ENCODE measurements around the gene XAB2.

Gene XAB2

GRCh38 chr19:7632340-7633203 lies 3.2 kb upstream of the XAB2 start:
- no peak for DNase-seq

- no peak for DNase-seq
These were observed 2.2 kb upstream of the XAB2 start for GRCh38 chr19:7631577-7631976.

GRCh38 chr19:7628589-7629311 lies 595 bp downstream of the XAB2 start:
- DNase-seq = no peak

DNA sequence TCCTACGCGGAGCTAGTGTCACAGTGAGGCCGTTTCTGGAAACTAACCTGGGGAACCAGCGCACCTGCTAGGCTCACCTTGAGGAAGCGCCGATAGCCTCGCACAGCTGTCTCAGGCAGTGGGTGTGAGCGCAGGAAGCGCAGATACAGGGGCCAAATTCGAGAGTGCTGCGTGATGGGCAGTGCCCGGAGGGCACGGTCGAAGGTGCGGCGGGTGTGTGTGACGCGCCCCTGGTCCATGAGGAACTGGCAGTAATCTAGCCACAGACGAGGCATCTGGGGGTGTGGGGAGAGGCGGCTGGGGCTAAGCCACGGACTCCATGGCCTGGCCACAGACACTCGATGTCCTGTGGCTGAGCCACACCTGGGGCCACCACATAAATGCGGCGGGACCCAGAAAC lies 2.2 kb downstream of the XAB2 start:
- DNase-seq = no peak

GRCh38 chr19:7625763-7626372 lies 3.5 kb downstream of the XAB2 start:
- no peak for DNase-seq

DNA sequence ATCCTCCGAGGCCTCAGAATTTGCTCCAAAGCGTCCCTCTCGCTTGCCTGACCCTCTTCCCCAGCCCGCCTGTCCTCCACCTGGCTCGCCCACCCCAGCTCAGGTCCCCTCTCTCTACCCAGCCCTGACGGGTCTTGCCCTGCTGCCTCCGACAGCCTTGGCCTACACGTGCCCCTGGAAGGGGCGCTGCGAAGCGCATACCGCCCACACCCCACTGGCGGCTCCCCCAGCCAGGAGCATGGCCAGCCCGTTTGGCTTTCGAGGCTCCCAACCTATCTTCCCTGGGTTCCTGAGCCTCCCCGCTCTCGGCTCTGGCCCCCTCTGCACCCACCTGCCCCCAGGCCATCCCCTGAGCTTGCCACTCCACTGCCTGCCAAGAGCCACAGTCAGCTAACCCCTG lies 4.5 kb downstream of the XAB2 start:
- DNase-seq = no peak

DNA sequence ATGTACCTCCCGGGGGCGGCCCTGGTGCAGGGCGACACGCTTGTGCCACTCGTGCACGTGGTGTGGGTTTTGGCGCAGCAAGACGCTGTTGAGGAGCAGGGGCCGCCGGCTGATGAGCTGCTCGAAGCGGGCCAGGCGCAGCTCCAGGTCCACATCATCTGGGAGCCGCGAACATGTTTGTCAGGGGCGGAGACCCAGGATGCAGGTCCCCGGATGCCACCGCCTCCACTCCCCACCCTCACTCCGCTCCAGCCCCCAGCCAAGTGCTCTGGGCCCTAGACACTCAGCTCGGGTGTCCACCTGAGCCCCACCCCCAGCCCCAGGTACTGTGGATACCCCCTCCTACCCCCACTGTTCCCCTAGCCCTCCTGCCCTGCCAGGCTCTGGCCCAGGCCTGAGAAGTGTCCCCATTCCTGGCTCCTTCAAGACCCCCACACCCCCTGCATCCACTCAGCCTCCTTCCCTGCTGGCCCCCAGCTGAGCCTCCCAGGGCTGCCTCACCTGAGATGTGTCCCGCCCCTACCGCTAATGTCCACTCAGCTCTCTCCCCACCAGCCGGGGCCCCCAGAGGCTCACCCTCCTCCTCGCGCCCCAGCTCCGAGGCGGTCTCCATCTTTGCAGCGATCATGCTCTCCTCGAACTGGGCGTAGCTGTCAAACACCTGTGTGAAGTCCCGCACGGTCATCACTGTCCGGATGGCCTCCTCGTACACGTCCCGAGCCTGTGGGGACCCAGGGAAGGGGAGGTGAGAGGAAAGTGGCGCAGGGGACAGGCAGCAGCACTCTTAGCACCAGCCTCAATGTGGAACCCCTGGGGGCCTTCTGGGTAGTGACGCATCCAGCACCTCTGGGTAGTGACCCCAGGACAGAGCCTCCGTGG lies 5.4 kb downstream of the XAB2 start:
- no peak for DNase-seq

DNA sequence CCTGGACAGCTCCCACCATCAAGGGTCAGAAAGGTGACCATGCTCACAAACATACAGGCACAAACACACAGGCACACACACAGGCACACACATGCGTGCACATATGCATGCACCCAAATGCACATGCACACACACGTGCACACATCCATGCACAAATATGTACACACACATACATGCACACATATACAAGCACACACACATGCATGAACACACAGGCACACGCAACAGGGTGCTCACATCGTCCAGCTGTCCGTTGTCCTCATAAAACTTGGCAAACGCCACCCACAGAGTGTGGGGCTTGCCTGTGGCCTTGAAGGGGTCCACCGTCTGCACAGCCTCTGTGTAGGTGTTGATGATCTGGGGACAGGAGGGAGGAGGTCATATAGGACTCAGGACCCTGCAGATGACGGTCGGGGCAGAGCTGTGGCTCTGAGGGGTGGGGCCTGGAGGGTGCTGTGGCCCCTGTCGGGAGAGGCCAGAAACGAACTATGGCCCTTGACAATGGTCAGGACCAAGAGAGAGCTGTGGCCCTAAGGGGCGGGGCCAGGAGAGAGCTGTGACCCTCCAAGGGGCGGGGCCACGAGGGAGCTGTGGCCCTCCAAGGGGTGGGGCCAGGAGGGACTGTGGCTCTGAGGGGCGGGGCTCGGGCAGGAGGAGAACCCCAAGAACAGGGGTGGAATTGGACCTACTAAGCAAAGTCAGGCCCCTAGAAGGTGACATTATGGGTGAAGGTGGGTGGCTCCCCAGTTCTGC lies 6.2 kb downstream of the XAB2 start:
- DNase-seq = no peak

GRCh38 chr19:7620442-7621412 lies 8.6 kb downstream of the XAB2 start:
- DNase-seq = no peak

GRCh38 chr19:7619671-7620441 lies 9.5 kb downstream of the XAB2 start:
- DNase-seq = no peak

DNA sequence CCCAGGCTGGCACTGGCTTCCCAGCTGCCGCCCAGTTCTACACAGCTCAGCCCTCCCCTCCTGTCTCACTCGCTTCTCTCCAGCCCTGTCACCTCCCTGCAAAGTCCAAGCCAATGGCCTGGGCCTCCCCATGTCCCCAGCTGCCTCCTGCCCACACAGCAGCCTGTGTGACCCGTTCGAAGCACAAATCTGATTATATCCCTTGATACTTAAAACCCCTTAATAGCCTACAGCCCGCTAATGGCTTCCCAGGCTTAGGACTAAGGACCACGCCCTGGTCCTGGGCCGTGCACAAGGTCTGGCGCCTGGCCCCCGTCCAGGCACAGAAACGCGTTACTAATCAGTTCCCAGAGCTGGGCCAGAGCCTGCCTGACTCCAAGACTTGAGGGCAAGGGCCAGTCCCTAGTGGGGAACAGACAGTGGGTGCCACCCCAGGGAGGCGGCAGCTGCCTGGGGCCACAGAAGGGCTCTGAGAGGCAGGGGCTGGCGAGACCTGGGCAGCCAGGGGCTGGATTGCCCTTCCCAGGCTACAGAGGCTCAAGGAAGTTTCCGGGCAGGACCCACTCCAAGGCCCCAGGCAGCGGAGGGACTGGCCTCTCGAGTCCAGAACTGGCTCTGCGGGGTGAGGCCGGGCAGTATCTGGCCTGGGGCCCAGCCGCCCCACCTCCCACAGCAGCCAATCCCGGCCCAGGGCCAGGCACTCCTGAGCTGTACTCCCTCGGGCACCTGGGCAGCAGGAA lies 10.4 kb downstream of the XAB2 start:
- DNase-seq = no peak

DNA sequence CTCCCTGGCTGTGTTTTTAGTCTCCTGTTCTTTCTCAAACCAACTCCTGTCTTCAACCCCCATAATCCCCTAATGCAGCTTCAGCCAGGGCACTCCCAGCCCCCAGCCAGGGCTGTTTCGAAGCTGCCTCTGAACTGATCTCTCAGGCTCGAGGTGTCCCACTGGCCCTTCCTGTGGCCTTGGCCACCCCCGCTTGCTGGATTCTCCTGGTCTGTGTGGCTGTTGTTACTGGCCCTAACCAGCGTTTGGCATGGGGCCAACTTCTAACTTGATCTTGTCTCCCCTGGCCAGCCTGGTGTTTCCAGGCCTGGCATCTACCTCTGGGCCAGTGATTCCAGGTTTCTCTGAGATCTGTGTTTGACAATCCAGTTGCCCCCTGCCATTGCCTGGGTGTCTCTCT lies 11.0 kb downstream of the XAB2 start:
- no peak for DNase-seq

DNA sequence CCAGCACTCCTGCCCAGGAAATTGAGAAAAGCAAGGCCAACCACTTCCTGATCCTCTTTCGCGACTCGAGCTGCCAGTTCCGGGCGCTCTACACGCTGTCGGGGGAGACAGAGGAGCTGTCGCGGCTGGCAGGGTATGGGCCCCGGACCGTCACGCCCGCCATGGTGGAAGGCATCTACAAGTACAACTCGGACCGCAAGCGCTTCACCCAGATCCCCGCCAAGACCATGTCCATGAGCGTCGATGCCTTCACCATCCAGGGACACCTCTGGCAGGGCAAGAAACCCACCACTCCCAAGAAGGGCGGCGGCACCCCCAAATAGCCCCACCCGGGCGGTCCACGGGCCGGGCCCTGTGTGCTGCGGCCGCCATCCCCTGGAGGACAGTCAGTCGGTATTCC lies 11.6 kb downstream of the XAB2 start:
- no peak for DNase-seq

DNA sequence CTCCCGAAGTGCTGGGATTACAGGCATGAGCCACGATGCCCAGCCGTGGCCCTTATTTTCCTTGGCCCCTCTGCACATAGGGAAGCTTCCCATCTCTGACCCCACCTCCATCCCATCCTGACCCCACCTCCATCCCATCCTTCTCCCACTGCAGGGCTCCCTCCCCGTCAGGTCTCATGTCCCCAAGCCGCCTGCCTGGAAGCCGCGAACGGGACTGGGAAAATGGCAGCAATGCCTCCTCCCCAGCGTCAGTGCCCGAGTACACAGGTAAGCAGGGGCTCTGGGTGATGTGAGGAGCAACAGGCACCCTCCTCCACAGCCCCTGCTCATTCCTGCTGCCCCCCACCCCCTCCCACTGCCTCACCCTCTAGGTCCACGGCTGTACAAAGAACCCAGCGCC lies 12.2 kb downstream of the XAB2 start:
- no peak for DNase-seq

DNA sequence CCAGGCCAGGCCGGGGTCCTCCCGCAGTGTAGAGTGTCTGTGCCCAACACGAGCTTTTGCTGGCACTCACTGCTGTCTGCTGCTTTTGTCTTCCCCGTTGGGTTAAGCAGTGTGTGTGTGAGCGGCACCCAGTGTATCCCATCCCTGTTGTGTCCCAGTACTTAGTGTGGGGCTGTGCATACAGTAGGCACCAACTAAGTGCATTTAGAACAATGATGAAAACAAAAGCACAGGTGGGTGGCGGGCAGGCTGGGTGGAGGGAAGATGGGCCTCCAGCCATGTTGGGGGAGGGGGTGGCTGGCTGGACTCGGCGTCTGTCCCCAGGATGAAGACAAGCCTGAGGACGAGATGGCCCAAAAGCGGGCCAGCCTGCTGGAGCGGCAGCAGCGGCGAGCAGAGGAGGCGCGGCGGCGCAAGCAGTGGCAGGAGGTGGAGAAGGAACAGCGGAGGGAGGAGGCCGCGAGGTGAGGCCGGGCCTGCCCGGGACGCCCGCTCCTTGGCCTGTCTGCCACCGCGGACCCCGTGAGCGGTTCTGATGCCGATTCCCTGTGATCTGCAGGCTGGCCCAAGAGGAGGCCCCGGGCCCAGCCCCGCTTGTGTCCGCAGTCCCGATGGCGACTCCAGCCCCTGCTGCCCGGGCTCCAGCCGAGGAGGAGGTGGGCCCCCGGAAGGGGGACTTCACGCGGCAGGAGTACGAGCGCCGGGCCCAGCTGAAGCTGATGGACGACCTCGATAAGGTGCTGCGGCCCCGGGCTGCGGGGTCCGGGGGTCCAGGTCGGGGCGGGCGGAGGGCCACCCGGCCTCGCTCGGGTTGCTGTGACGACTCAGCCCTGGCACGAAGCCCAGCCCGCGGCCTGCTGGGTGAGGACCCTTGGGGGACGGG lies 14.2 kb downstream of the XAB2 start:
- no peak for DNase-seq

DNA sequence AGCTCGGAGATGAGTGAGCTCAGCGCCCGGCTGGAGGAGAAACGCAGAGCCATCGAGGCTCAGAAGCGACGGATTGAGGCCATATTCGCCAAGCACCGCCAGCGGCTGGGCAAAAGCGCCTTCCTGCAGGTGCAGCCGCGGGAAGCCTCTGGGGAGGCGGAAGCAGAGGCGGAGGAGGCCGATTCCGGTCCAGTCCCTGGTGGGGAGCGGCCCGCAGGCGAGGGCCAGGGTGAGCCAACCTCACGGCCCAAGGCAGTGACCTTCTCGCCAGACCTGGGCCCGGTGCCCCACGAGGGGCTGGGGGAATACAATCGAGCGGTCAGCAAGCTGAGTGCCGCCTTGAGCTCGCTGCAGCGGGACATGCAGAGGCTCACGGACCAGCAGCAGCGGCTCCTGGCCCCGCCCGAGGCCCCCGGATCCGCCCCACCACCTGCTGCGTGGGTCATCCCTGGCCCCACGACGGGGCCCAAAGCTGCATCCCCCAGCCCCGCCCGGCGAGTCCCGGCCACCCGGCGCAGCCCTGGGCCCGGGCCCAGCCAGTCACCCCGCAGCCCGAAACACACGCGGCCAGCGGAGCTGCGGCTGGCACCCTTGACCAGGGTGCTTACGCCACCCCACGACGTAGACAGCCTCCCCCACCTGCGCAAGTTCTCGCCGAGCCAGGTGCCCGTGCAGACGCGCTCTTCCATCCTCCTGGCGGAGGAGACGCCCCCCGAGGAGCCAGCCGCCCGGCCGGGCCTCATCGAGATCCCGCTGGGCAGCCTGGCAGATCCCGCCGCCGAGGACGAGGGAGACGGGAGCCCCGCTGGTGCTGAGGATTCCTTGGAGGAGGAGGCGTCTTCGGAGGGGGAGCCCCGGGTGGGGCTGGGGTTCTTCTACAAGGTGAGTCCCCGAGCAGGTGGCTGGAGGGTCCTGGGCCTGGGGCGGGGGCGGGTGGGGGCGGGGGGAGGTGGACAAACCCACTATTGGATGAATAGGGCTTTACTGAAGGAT lies 16.8 kb downstream of the XAB2 start:
- DNase-seq = no peak
